Cardiac muscle cell (in vitro differentiated cells and primary cell): ENCODE data around the gene TBL1XR1. TPM values are rescaled to one million over a fixed set of nuclear protein-coding genes. Genes with fewer than 3 reads are reported as not detected.

Experiments used
- DNase-seq, 2 donors: peaks; one replicate each; pipeline versions ENCODE4 v3.0.0 to v3.0.0-alpha.2; 2010 to 2017; ENCODE audit warnings: low read depth in 1 of 2, low spot score in 1 of 2
- H3K27ac ChIP-seq: fragments of 200-600 bp; sonication (generic); 2 replicates; pipeline ENCODE4 v1.5.1; 2016
- H3K27me3 ChIP-seq: fragments of 200-600 bp; sonication (generic); 2 replicates; pipeline ENCODE4 v1.6.0; 2016; ENCODE audit warnings: control low read depth
- H3K36me3 ChIP-seq: fragments of 200-600 bp; sonication (generic); 2 replicates; pipeline ENCODE4 v1.5.1; 2016; ENCODE audit warnings: control low read depth
- H3K4me1 ChIP-seq: fragments of 200-600 bp; sonication (generic); 2 replicates; pipeline ENCODE4 v1.8.1; 2017; ENCODE audit warnings: low read depth, mild to moderate bottlenecking, mixed run types
- H3K4me3 ChIP-seq: fragments of 200-600 bp; sonication (generic); 2 replicates; pipeline ENCODE4 v1.5.1; 2016; ENCODE audit warnings: mild to moderate bottlenecking
- H3K9me3 ChIP-seq: fragments of 200-600 bp; sonication (generic); 2 replicates; pipeline ENCODE4 v1.5.1; 2017; ENCODE audit warnings: low read depth, mild to moderate bottlenecking, control low read depth
- polyA plus RNA-seq: library from polyadenylated mRNA; unstranded; fragments of >200 nt; fragmentation: Nextera tagmentation; extraction: Ambion mirVana; gene quantifications from 2 replicates; pipeline ENCODE4 v1.2.1, GENCODE V29; 2016
- total RNA-seq: library from RNA; depleted of rRNA; stranded (reverse); fragments of >200 nt; gene quantifications from 2 replicates; pipeline ENCODE4 v1.2.3, GENCODE V29; 2016
- TF ChIP-seq, protein P1 (sequence below): IDR thresholded peaks from 2 replicates; pipeline ENCODE4 v1.5.1; 2012; ENCODE audit warnings: low read depth, mild to moderate bottlenecking, low read length

TBL1XR1 gene
- total and polyA plus RNA-seq, 2 experiments from 2014 or later: 23.7 to 81.7 TPM

DNA sequence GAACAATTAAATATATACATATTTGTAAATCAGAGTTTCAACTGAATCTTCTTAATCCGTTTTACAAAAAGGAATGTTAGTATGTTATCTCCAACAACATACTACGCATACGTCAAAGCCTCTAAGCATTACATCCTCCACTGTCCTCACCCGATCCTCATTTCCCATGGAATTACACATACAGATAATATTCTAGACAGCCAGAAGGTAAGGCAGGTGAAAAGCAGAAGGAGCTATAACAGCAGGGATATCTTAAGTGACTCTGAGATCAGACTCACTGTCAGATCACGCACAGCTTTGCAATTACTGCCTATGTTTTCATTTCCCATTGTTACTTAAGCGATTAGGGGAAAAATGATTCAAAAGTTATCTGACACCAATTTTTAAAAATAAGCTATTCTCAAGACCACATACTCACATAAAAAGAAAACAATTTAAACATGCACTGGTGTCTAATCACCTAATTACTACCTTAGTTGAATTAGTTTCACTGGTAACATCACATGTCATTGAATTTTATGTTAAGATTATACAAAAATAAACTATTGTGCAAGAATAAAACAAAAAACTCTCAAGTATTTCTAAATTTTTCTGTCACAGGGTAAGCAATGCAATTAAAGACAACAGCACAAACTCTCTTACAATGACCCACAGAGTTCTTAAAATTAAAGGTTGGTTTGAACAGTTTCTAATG is 92.8 kb downstream of the TBL1XR1 start:
- Histone ChIP-seq H3K27ac (peak overlapping the region; percentile 63), H3K9me3 (no peaks in the 10 kb centered on the region), H3K4me1 (peaks cover 51% of the 10 kb centered on the region), H3K36me3 (no peaks in the 10 kb centered on the region), H3K27me3 (no peaks in the 10 kb centered on the region), H3K4me3 (no peak overlapping the region)
- TF ChIP-seq, protein P1, sequence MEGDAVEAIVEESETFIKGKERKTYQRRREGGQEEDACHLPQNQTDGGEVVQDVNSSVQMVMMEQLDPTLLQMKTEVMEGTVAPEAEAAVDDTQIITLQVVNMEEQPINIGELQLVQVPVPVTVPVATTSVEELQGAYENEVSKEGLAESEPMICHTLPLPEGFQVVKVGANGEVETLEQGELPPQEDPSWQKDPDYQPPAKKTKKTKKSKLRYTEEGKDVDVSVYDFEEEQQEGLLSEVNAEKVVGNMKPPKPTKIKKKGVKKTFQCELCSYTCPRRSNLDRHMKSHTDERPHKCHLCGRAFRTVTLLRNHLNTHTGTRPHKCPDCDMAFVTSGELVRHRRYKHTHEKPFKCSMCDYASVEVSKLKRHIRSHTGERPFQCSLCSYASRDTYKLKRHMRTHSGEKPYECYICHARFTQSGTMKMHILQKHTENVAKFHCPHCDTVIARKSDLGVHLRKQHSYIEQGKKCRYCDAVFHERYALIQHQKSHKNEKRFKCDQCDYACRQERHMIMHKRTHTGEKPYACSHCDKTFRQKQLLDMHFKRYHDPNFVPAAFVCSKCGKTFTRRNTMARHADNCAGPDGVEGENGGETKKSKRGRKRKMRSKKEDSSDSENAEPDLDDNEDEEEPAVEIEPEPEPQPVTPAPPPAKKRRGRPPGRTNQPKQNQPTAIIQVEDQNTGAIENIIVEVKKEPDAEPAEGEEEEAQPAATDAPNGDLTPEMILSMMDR: no peak
- peak in 1 of 2 donors; percentile 50 for DNase-seq

DNA sequence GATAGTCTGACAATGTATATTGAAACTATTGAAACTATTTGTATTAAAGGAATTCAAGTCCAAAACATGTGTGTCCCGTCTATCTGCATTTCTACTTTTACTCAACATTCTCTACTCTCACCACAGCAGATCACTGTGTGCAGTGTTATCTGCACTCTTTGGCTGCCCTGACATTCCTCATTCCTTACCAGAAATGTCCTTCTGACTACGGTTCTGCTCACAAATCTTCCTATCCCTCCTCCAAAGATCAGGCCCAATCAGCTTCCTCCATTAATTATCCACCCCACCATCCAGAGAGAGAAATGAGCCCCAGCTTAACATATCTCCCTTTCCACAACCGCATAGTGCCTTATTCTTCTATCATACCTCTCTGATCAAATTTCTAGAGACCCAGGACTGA is 94.7 kb downstream of the TBL1XR1 start:
- H3K36me3 ChIP-seq: no peaks in the 10 kb centered on the region
- TF ChIP-seq, protein P1: no peak
- peaks cover 42% of the 10 kb centered on the region for H3K4me1 ChIP-seq
- no peaks in the 10 kb centered on the region for H3K27me3 ChIP-seq
- peak overlapping the region; percentile 87 for H3K27ac ChIP-seq
- H3K9me3 ChIP-seq: no peaks in the 10 kb centered on the region
- H3K4me3 ChIP-seq: peak overlapping the region; percentile 7
- DNase-seq: peak; percentile 61 to 90

DNA sequence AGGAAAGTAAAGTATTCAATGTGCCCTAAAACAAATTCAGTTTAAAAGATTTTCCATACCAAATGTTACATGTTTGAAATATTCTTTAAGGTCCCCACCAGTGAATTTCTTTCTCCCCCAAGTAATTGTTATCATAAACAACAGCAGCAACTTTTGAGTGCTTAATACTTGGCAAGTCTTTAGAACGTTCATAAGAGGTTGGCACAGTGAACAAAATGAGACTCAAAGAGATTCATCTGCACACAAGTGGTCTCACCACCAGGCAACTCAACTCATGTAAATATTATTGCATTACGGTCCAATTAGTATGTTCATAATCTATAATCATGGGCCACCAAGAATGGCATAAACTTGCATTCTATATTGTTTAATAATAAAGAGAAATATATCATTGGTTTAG is 98.7 kb downstream of the TBL1XR1 start:
- H3K36me3 ChIP-seq: no peaks in the 10 kb centered on the region
- no peak for DNase-seq

DNA sequence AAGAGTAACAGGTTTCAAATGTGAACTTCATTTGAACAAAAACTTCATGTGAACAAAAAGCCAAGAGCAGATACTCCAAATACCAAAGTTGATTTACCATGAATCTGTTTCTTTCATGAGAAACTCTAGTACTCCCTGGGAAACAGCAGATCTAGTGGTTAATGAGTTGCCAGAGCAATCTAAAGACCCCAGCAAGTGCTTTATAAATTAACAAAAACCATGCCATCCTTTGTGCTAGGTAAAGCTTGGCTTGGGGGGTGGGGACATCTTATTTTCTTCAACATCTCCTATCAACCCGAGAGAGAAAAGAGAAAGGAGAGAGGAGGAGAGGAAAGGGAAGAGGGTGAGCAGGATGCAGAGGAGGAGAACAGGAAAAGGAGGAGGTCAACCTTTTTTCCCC is 100.7 kb downstream of the TBL1XR1 start:
- Histone ChIP-seq H3K36me3 (no peaks in the 10 kb centered on the region), H3K4me3 (no peak overlapping the region), H3K9me3 (no peaks in the 10 kb centered on the region), H3K27me3 (no peaks in the 10 kb centered on the region), H3K27ac (no peak overlapping the region), H3K4me1 (no peaks in the 10 kb centered on the region)
- TF ChIP-seq, protein P1: no peak
- DNase-seq: no peak

More for the DNA sequence above, 98.7 kb downstream of the TBL1XR1 start:
- TF ChIP-seq, protein P1: no peak
- no peaks in the 10 kb centered on the region for H3K9me3 ChIP-seq
- no peak overlapping the region for H3K4me3 ChIP-seq
- H3K27me3 ChIP-seq: no peaks in the 10 kb centered on the region
- H3K4me1 ChIP-seq: peaks cover 16% of the 10 kb centered on the region
- H3K27ac ChIP-seq: no peak overlapping the region

DNA sequence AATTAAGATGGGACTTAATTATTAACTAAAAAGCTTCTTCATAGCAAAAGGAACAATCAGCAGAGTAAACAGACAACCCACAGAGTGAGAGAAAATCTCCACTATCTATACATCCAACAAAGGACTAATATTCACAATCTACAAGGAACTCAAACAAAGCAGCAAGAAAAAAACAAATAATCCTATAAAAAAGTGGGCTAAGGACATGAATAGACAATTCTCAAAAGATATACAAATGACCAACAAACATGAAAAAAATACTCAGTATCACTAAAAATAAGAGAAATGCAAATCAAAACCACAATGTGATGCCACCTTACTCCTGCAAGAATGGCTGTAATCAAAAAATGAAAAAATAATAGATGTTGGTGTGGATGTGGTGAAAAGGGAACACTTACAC is 103.3 kb downstream of the TBL1XR1 start:
- DNase-seq: no peak
- H3K4me3 ChIP-seq: no peak overlapping the region
- no peak overlapping the region for H3K27ac ChIP-seq
- no peaks in the 10 kb centered on the region for H3K27me3 ChIP-seq
- no peaks in the 10 kb centered on the region for H3K4me1 ChIP-seq
- H3K9me3 ChIP-seq: no peaks in the 10 kb centered on the region
- TF ChIP-seq, protein P1: no peak
- H3K36me3 ChIP-seq: no peaks in the 10 kb centered on the region

DNA sequence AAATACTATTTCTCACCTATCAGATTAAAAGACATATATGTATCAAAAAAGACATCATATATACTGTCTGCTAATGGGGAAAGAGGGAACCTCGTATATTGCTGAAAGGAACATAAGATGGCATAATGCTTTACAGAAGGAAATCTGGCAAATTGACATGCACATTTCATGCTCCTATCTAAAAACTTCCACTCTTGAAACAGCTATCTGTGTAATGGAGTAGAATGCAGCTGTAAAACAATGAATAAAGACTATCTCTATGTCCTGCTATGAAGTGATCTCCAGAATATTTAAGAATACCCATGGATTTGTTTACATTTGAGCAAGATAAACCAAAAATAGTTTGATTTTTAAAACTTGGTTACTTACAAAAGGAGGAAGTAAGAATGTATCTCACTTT is 107.4 kb downstream of the TBL1XR1 start:
- DNase-seq: no peak
- Histone ChIP-seq H3K27ac (no peak overlapping the region), H3K27me3 (no peaks in the 10 kb centered on the region), H3K4me1 (peaks cover 9% of the 10 kb centered on the region), H3K4me3 (no peak overlapping the region), H3K9me3 (no peaks in the 10 kb centered on the region), H3K36me3 (no peaks in the 10 kb centered on the region)
- TF ChIP-seq, protein P1: no peak
